H9 (cell line): ENCODE results near the gene POLR3H. TPM values are rescaled to one million over a fixed set of nuclear protein-coding genes. Genes with fewer than 3 reads are reported as not detected.

Source experiments
- DNase-seq: peaks from one replicate; pipeline ENCODE4 v3.0.0-alpha.2; 2017
- H2AFZ ChIP-seq: one replicate; pipeline ENCODE4 v1.6.1; 2013; ENCODE audit warnings: mild to moderate bottlenecking, low read length, control low read depth, moderate library complexity
- H2AK5ac ChIP-seq: 2 replicates; pipeline ENCODE4 v1.6.1; 2013; ENCODE audit warnings: low read length, control low read depth, mixed read lengths; ENCODE audit not compliant: insufficient read length
- H2BK120ac ChIP-seq: one replicate; pipeline ENCODE4 v1.6.1; 2013; ENCODE audit warnings: low read depth, mild to moderate bottlenecking, low read length, control low read depth, inconsistent platforms; ENCODE audit not compliant: poor library complexity, severe bottlenecking
- H2BK12ac ChIP-seq: 2 replicates; pipeline ENCODE4 v1.6.1; 2013; ENCODE audit warnings: low read length, control low read depth, mixed read lengths, low read depth; ENCODE audit not compliant: insufficient read length
- H2BK15ac ChIP-seq: 2 replicates; pipeline ENCODE4 v1.6.1; 2013; ENCODE audit warnings: low read depth, low read length, control low read depth
- H2BK20ac ChIP-seq: one replicate; pipeline ENCODE4 v1.6.1; 2013; ENCODE audit warnings: low read depth, mild to moderate bottlenecking, low read length, control low read depth, inconsistent platforms; ENCODE audit not compliant: poor library complexity, severe bottlenecking
- H2BK5ac ChIP-seq: 2 replicates; pipeline ENCODE4 v1.6.1; 2013; ENCODE audit warnings: low read length, control low read depth, mixed read lengths; ENCODE audit not compliant: insufficient read length
- H3K14ac ChIP-seq: 2 replicates; pipeline ENCODE4 v1.6.1; 2013; ENCODE audit warnings: low read length, control low read depth; ENCODE audit not compliant: insufficient read depth
- H3K18ac ChIP-seq: 2 replicates; pipeline ENCODE4 v1.6.1; 2013; ENCODE audit warnings: low read depth, mild to moderate bottlenecking, mixed read lengths, low read length, control low read depth; ENCODE audit not compliant: insufficient read length
- H3K23ac ChIP-seq: 2 replicates; pipeline ENCODE4 v1.6.1; 2013; ENCODE audit warnings: low read length, control low read depth, mixed read lengths, low read depth; ENCODE audit not compliant: insufficient read length
- H3K23me2 ChIP-seq: 2 replicates; pipeline ENCODE4 v1.6.1; 2013; ENCODE audit warnings: low read depth, mild to moderate bottlenecking, mixed read lengths, low read length, control low read depth; ENCODE audit not compliant: insufficient read length, poor library complexity, severe bottlenecking
- H3K27ac ChIP-seq: 2 replicates; pipeline ENCODE4 v1.5.1; 2013; ENCODE audit warnings: low read length, control low read depth, mixed read lengths, low read depth; ENCODE audit not compliant: insufficient read length
- H3K27me3 ChIP-seq: 2 replicates; pipeline ENCODE4 v1.6.1; 2013; ENCODE audit warnings: low read length, control low read depth, inconsistent platforms; ENCODE audit not compliant: insufficient read depth
- H3K4ac ChIP-seq: 2 replicates; pipeline ENCODE4 v1.6.1; 2013; ENCODE audit warnings: low read depth, mild to moderate bottlenecking, control low read depth, inconsistent platforms, low read length, moderate library complexity
- H3K4me1 ChIP-seq: 2 replicates; pipeline ENCODE4 v1.6.1; 2013; ENCODE audit warnings: low read length, control low read depth, inconsistent platforms; ENCODE audit not compliant: insufficient read depth
- H3K4me2 ChIP-seq: 2 replicates; pipeline ENCODE4 v1.6.1; 2013; ENCODE audit warnings: low read length, control low read depth, mixed read lengths; ENCODE audit not compliant: insufficient read length, insufficient read depth
- H3K56ac ChIP-seq: 2 replicates; pipeline ENCODE4 v1.6.1; 2013; ENCODE audit warnings: low read depth, mild to moderate bottlenecking, mixed read lengths, low read length, control low read depth; ENCODE audit not compliant: insufficient read length
- H3K79me1 ChIP-seq: 2 replicates; pipeline ENCODE4 v1.6.1; 2013; ENCODE audit warnings: low read depth, mild to moderate bottlenecking, moderate library complexity, low read length, control low read depth, inconsistent platforms; ENCODE audit not compliant: insufficient read depth, poor library complexity, severe bottlenecking
- H3K79me2 ChIP-seq: 2 replicates; pipeline ENCODE4 v1.6.1; 2013; ENCODE audit warnings: low read length, control low read depth, inconsistent platforms; ENCODE audit not compliant: insufficient read depth
- H3K9ac ChIP-seq: 2 replicates; pipeline ENCODE4 v1.6.1; 2013; ENCODE audit warnings: low read length, control low read depth, mixed read lengths; ENCODE audit not compliant: insufficient read length; ENCODE audit errors: extremely low read depth
- H3K9me3 ChIP-seq: one replicate; pipeline ENCODE4 v1.6.1; 2013; ENCODE audit warnings: low read depth, low read length, inconsistent platforms; ENCODE audit not compliant: control insufficient read depth
- H3T11ph ChIP-seq: one replicate; pipeline ENCODE4 v1.6.1; 2013; ENCODE audit warnings: mild to moderate bottlenecking, low read length, control low read depth, inconsistent platforms
- H4K20me1 ChIP-seq: one replicate; pipeline ENCODE4 v1.6.1; 2013; ENCODE audit not compliant: control insufficient read depth, insufficient read length, insufficient read depth
- H4K5ac ChIP-seq: 2 replicates; pipeline ENCODE4 v1.6.1; 2013; ENCODE audit warnings: low read depth, mild to moderate bottlenecking, mixed read lengths, low read length, control low read depth; ENCODE audit not compliant: insufficient read length
- H4K8ac ChIP-seq: replicated peaks from 2 replicates; pipeline ENCODE4 v1.6.1; 2013; ENCODE audit warnings: low read length, control low read depth, mixed read lengths, low read depth; ENCODE audit not compliant: insufficient read length
- H4K91ac ChIP-seq: 2 replicates; pipeline ENCODE4 v1.6.1; 2013; ENCODE audit warnings: low read depth, mild to moderate bottlenecking, moderate library complexity, mixed read lengths, low read length, control low read depth; ENCODE audit not compliant: insufficient read length
- H3K27ac Mint-ChIP-seq, 3 experiments: 2 replicates in 2 of 3; 3 replicates in 1 of 3; pipeline ENCODE4 v1.8.0; 2020 to 2021; ENCODE audit warnings: mixed read lengths in 3 of 3, mild to moderate bottlenecking in 1 of 3, moderate library complexity in 1 of 3
- H3K27me3 Mint-ChIP-seq: 2 replicates; pipeline ENCODE4 v1.8.0; 2021; ENCODE audit warnings: low read depth, mild to moderate bottlenecking, moderate library complexity, mixed read lengths
- H3K36me3 Mint-ChIP-seq, 3 experiments: 2 replicates in 2 of 3; 3 replicates in 1 of 3; pipeline ENCODE4 v1.8.0; 2020 to 2021; ENCODE audit warnings: low read depth in 3 of 3, mixed read lengths in 3 of 3; ENCODE audit not compliant: insufficient read depth in 1 of 3
- H3K4me1 Mint-ChIP-seq, 2 experiments: 2 replicates each; pipeline ENCODE4 v1.8.0; 2020; ENCODE audit warnings: mixed read lengths in 2 of 2
- H3K4me3 Mint-ChIP-seq, 2 experiments: 2 replicates in 1 of 2; 3 replicates in 1 of 2; pipeline ENCODE4 v1.8.0; 2020 to 2021; ENCODE audit warnings: mild to moderate bottlenecking in 2 of 2, mixed read lengths in 2 of 2, moderate library complexity in 1 of 2
- H3K9me3 Mint-ChIP-seq, 2 experiments: 2 replicates in 1 of 2; 3 replicates in 1 of 2; pipeline ENCODE4 v1.8.0; 2020; ENCODE audit warnings: mild to moderate bottlenecking in 2 of 2, mixed read lengths in 2 of 2, moderate library complexity in 1 of 2
- WGBS: extraction: QIAGEN DNeasy Blood & Tissue Kit; methylation state at CpG from one replicate; pipeline ENCODE4 v1.1.7; 2013; ENCODE audit warnings: missing lambda C conversion rate, low lambda C conversion rate, mixed read lengths; ENCODE audit not compliant: insufficient read length; ENCODE audit errors: extremely low coverage; 5-methylcytosine and 5-hydroxymethylcytosine counted together
- total RNA-seq: library from RNA; stranded (reverse); gene quantifications from 2 replicates; pipeline ENCODE4 v1.2.1, GENCODE V29; 2021
- TF ChIP-seq, protein P1 (sequence below): fragments of 200-600 bp; sonication (generic); conservative IDR thresholded peaks from 3 replicates; pipeline ENCODE4 v1.8.0; 2021; ENCODE audit warnings: antibody characterized with exemption, mild to moderate bottlenecking

POLR3H gene
- total RNA-seq, 1 experiment from 2014 or later, result 68.2 TPM

DNA sequence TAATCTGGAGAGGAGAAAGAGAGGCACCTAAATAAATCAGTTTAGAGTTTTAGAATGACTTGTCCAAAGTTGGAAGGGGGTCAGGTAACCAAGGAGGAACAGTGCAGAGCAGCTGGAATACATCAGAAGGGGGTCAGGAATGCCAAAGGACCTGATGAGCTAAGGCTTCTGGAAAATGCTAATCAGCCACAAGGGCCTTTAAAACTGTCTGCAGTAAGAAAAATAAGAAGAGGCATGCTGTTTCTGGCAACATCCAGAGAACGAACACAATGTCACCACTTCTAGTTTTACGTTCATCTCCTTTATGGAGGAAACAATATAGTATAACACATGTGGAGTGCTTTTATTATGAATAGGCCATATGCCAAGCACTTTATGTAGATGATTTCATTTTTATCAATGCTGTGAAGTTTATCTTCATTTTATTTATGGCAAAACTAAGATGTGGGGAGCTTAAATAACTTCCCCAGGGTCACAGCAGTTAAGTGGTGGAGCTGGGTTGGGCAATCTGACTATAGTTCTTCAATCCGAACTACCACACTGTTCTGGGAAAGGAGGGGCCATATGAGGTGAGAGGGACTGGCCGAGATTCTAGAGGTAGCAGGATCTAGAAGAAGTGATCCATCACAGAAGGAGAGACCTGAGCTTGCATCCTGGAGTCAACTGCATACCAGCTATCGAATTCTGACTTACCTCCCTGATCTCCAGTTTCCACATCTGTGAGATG, 52.7 kb downstream of the POLR3H start:
- Histone ChIP-seq H3K9ac (no peak overlapping the region), H3K23ac (no peak overlapping the region), H2BK5ac (no peak overlapping the region), H3K27me3 (no peaks in the 10 kb centered on the region), H3K14ac (no peak overlapping the region), H2BK15ac (no peak overlapping the region), H2AK5ac (no peak overlapping the region), H3K4me1 (peaks cover 16% of the 10 kb centered on the region), H2BK20ac (no peak overlapping the region), H3K56ac (no peak overlapping the region), H3K18ac (no peak overlapping the region), H2AFZ (no peak overlapping the region), H3K23me2 (no peaks in the 10 kb centered on the region), H3K27ac (no peak overlapping the region), H3K79me1 (peaks cover 16% of the 10 kb centered on the region), H3K4ac (no peak overlapping the region), H3T11ph (no peak overlapping the region), H3K79me2 (peaks cover 7% of the 10 kb centered on the region; the same call in 1 of the 2 replicates), H4K91ac (no peak overlapping the region), H2BK120ac (no peak overlapping the region), H3K4me2 (no peak overlapping the region), H4K8ac (no peak overlapping the region), H4K20me1 (no peaks in the 10 kb centered on the region), H2BK12ac (no peak overlapping the region), H4K5ac (no peak overlapping the region), H3K9me3 (no peaks in the 10 kb centered on the region)
- Mint-ChIP-seq H3K4me1 (peaks cover 49 to 55% of the 10 kb centered on the region in 2 experiments), H3K9me3 (no peaks in the 10 kb centered on the region), H3K4me3 (no peak overlapping the region), H3K27me3 (peaks cover 2% of the 10 kb centered on the region; the same call in 1 of the 2 replicates), H3K27ac (peak overlapping the region in 2 of 3 experiments; percentile 21 to 41; a peak in 3 of 7 replicates), H3K36me3 (no peaks in the 10 kb centered on the region; a peak in 1 of 7 replicates)
- TF ChIP-seq, protein P1, sequence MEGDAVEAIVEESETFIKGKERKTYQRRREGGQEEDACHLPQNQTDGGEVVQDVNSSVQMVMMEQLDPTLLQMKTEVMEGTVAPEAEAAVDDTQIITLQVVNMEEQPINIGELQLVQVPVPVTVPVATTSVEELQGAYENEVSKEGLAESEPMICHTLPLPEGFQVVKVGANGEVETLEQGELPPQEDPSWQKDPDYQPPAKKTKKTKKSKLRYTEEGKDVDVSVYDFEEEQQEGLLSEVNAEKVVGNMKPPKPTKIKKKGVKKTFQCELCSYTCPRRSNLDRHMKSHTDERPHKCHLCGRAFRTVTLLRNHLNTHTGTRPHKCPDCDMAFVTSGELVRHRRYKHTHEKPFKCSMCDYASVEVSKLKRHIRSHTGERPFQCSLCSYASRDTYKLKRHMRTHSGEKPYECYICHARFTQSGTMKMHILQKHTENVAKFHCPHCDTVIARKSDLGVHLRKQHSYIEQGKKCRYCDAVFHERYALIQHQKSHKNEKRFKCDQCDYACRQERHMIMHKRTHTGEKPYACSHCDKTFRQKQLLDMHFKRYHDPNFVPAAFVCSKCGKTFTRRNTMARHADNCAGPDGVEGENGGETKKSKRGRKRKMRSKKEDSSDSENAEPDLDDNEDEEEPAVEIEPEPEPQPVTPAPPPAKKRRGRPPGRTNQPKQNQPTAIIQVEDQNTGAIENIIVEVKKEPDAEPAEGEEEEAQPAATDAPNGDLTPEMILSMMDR, result no peak
- no peak for DNase-seq
- no CpG with 5 or more reads among the region's 5 CpGs for WGBS
